H1 (cell line): ENCODE measurements around the gene PTPRD. TPM values are rescaled to one million over a fixed set of nuclear protein-coding genes. Genes with fewer than 3 reads are reported as not detected.

ENCODE experiments used
- CTCF ChIA-PET: fragments of 300-600 bp; sonication (Branson Sonifier 250); formaldehyde crosslinking; loops from one replicate; lab custom pipeline; 2021; ENCODE audit not compliant: partially characterized antibody; lab: Charles Lee
- POLR2A ChIA-PET: fragments of 300-600 bp; sonication (Branson Sonifier 250); formaldehyde crosslinking; loops from one replicate; lab custom pipeline; 2021; ENCODE audit warnings: inconsistent platforms; ENCODE audit not compliant: partially characterized antibody; lab: Charles Lee
- DNase-seq, 2 experiments: peaks; one replicate each; pipeline versions ENCODE4 v3.0.0 to v3.0.0-alpha.2; 2010 to 2022; ENCODE audit warnings: low spot score in 2 of 2, low read depth in 1 of 2, mixed read lengths in 1 of 2
- FAIRE-seq: peaks from 2 replicates; lab custom pipeline; 2011; peaks lifted over from hg19 to GRCh38; lab: Jason Lieb, UNC
- H2AFZ ChIP-seq: 2 replicates; pipeline ENCODE4 v1.8.1; 2012; ENCODE audit warnings: low read length, inconsistent platforms
- H2AK5ac ChIP-seq: 2 replicates; pipeline ENCODE4 v1.6.1; 2013; ENCODE audit warnings: low read depth, low read length
- H2BK120ac ChIP-seq: replicated peaks from 2 replicates; pipeline ENCODE3; 2013; ENCODE audit warnings: low read depth, low read length, inconsistent platforms
- H2BK12ac ChIP-seq: 2 replicates; pipeline ENCODE4 v1.6.1; 2013; ENCODE audit warnings: low read depth, low read length
- H2BK15ac ChIP-seq: 2 replicates; pipeline ENCODE4 v1.6.1; 2013; ENCODE audit warnings: low read length
- H2BK20ac ChIP-seq: 2 replicates; pipeline ENCODE4 v1.6.1; 2013; ENCODE audit warnings: low read length
- H2BK5ac ChIP-seq: 2 replicates; pipeline ENCODE4 v1.6.1; 2013; ENCODE audit warnings: low read depth, low read length
- H3K14ac ChIP-seq: 2 replicates; pipeline ENCODE4 v1.6.1; 2013; ENCODE audit warnings: inconsistent platforms; ENCODE audit not compliant: insufficient read length
- H3K18ac ChIP-seq: 2 replicates; pipeline ENCODE4 v1.6.1; 2013; ENCODE audit warnings: low read length; ENCODE audit errors: extremely low read depth
- H3K23ac ChIP-seq: 2 replicates; pipeline ENCODE4 v1.6.1; 2013; ENCODE audit warnings: inconsistent platforms; ENCODE audit not compliant: insufficient read length
- H3K23me2 ChIP-seq: 2 replicates; pipeline ENCODE4 v1.6.1; 2013; ENCODE audit warnings: low read depth, low read length
- H3K27ac ChIP-seq: 2 replicates; pipeline ENCODE4 v1.6.1; 2011; ENCODE audit warnings: low read depth, low read length, inconsistent platforms
- H3K27me3 ChIP-seq, 4 experiments: replicated peaks in 1 of 4; 1 replicate in 1 of 4; 2 replicates in 3 of 4; pipeline versions ENCODE4 v1.6.1 to v1.8.1; 2011 to 2013; ENCODE audit warnings: low read length in 3 of 4, mild to moderate bottlenecking in 3 of 4, inconsistent platforms in 2 of 4, mixed read lengths in 2 of 4, moderate library complexity in 1 of 4; ENCODE audit not compliant: control insufficient read depth in 3 of 4, insufficient read depth in 3 of 4; ENCODE audit errors: extremely low read depth in 1 of 4
- H3K36me3 ChIP-seq, 4 experiments: 2 replicates each; pipeline versions ENCODE4 v1.6.1 to v1.8.1; 2011 to 2013; ENCODE audit warnings: mild to moderate bottlenecking in 4 of 4, low read length in 3 of 4, moderate library complexity in 2 of 4, control low read depth in 1 of 4, inconsistent platforms in 1 of 4; ENCODE audit not compliant: insufficient read depth in 4 of 4, control insufficient read depth in 2 of 4
- H3K4ac ChIP-seq: replicated peaks from 2 replicates; pipeline ENCODE3; 2013; ENCODE audit warnings: low read length, low read depth, mixed read lengths, inconsistent platforms; ENCODE audit not compliant: insufficient read length
- H3K4me1 ChIP-seq, 4 experiments: replicated peaks in 1 of 4; 1 replicate in 1 of 4; 2 replicates in 3 of 4; pipeline versions ENCODE4 v1.6.1 to v1.8.1; 2011 to 2013; ENCODE audit warnings: low read length in 3 of 4, inconsistent platforms in 2 of 4, mixed read lengths in 1 of 4; ENCODE audit not compliant: insufficient read depth in 4 of 4, control insufficient read depth in 3 of 4
- H3K4me2 ChIP-seq, 2 experiments: 2 replicates each; pipeline versions ENCODE4 v1.6.1 to v1.8.1; 2011 to 2013; ENCODE audit warnings: low read depth in 2 of 2, low read length in 2 of 2, control low read depth in 1 of 2, inconsistent platforms in 1 of 2, mild to moderate bottlenecking in 1 of 2; ENCODE audit not compliant: insufficient read depth in 1 of 2
- H3K4me3 ChIP-seq, 4 experiments: fragments of 200-600, 300-600 bp in 1 of 4; sonication (generic), shearing (Covaris generic), sonication (Bioruptor Twin) in 1 of 4; 2 replicates each; pipeline versions ENCODE4 v1.5.1 to v1.8.1; 2011 to 2016; ENCODE audit warnings: low read length in 4 of 4, low read depth in 3 of 4, control low read depth in 2 of 4, inconsistent platforms in 2 of 4, mild to moderate bottlenecking in 2 of 4, mixed read lengths in 1 of 4, moderate library complexity in 1 of 4; ENCODE audit not compliant: insufficient read depth in 2 of 4; ENCODE audit errors: extremely low read depth in 1 of 4
- H3K56ac ChIP-seq: replicated peaks from 2 replicates; pipeline ENCODE3; 2013; ENCODE audit warnings: low read depth, mild to moderate bottlenecking, mixed read lengths, low read length, inconsistent platforms; ENCODE audit not compliant: insufficient read length
- H3K79me1 ChIP-seq: 2 replicates; pipeline ENCODE4 v1.6.1; 2013; ENCODE audit warnings: low read depth, low read length, control low read depth
- H3K79me2 ChIP-seq, 2 experiments: 2 replicates each; pipeline versions ENCODE4 v1.6.1 to v1.8.1; 2012 to 2013; ENCODE audit warnings: low read length in 2 of 2, mild to moderate bottlenecking in 2 of 2, inconsistent platforms in 1 of 2; ENCODE audit not compliant: insufficient read depth in 2 of 2, control insufficient read depth in 1 of 2
- H3K9ac ChIP-seq, 4 experiments: replicated peaks in 1 of 4; 1 replicate in 1 of 4; 2 replicates in 3 of 4; pipeline versions ENCODE4 v1.6.1 to v1.8.1; 2011 to 2013; ENCODE audit warnings: low read depth in 3 of 4, low read length in 3 of 4, control low read depth in 2 of 4, mild to moderate bottlenecking in 2 of 4, moderate library complexity in 2 of 4, inconsistent platforms in 1 of 4; ENCODE audit errors: extremely low read depth in 1 of 4
- H3K9me3 ChIP-seq, 2 experiments: 2 replicates each; pipeline versions ENCODE4 v1.6.1 to v1.8.1; 2012 to 2013; ENCODE audit warnings: mild to moderate bottlenecking in 2 of 2, moderate library complexity in 2 of 2, control low read depth in 1 of 2, inconsistent platforms in 1 of 2, low read depth in 1 of 2, low read length in 1 of 2, mixed read lengths in 1 of 2; ENCODE audit not compliant: insufficient read depth in 2 of 2
- H4K20me1 ChIP-seq, 2 experiments: replicated peaks in 1 of 2; 2 replicates each; pipeline versions ENCODE3 to v1.8.1; 2011 to 2013; ENCODE audit warnings: inconsistent platforms in 2 of 2, low read length in 2 of 2, mild to moderate bottlenecking in 1 of 2; ENCODE audit not compliant: insufficient read depth in 2 of 2, control insufficient read depth in 1 of 2
- H4K5ac ChIP-seq: 2 replicates; pipeline ENCODE4 v1.6.1; 2013; ENCODE audit warnings: low read length, low read depth, mixed read lengths, inconsistent platforms; ENCODE audit not compliant: insufficient read length
- H4K8ac ChIP-seq: 2 replicates; pipeline ENCODE4 v1.8.0; 2013; ENCODE audit warnings: mild to moderate bottlenecking, moderate library complexity, low read length, inconsistent platforms; ENCODE audit not compliant: insufficient read depth; ENCODE audit errors: extremely low read depth
- H4K91ac ChIP-seq: replicated peaks from 2 replicates; pipeline ENCODE3; 2013; ENCODE audit warnings: low read length, mixed read lengths, inconsistent platforms; ENCODE audit not compliant: insufficient read length
- JUND ChIP-seq: IDR thresholded peaks from 2 replicates; pipeline ENCODE4 v1.6.1; 2011; ENCODE audit warnings: mild to moderate bottlenecking, improper control_type of control experiment, low read length
- RBBP5 ChIP-seq: IDR thresholded peaks from 2 replicates; pipeline ENCODE4 v1.7.1; 2012; ENCODE audit warnings: low read depth, mild to moderate bottlenecking, inconsistent platforms, low read length, moderate library complexity, borderline replicate concordance
- RXRA ChIP-seq: IDR thresholded peaks from 2 replicates; pipeline ENCODE4 v1.6.1; 2011; ENCODE audit warnings: low read depth, mild to moderate bottlenecking, low read length, moderate library complexity; ENCODE audit not compliant: insufficient read depth
- WGBS, 2 experiments: shearing (Covaris generic) in 1 of 2; methylation state at CpG; one replicate each; pipeline versions ENCODE4 v1.1.6 to v1.1.7; 2013 to 2015; ENCODE audit warnings: low lambda C conversion rate in 2 of 2, mixed read lengths in 2 of 2, inconsistent platforms in 1 of 2, low coverage in 1 of 2, missing lambda C conversion rate in 1 of 2; ENCODE audit not compliant: insufficient replicate concordance in 2 of 2, insufficient coverage in 1 of 2, insufficient read length in 1 of 2; ENCODE audit errors: extremely low coverage in 1 of 2, missing lambda C conversion rate in 1 of 2; 5-methylcytosine and 5-hydroxymethylcytosine counted together
- polyA plus RNA-seq, 7 experiments: library from polyadenylated mRNA; depleted of rRNA in 3 of 7; stranded (reverse) in 5 of 7; unstranded in 2 of 7; fragments of >200 nt in 5 of 7; fragments of 200-250 nt in 2 of 7; gene quantifications; 1 replicate in 5 of 7; 2 replicates in 1 of 7; 4 replicates in 1 of 7; pipeline versions ENCODE4 v1.2.1 to v1.2.3, GENCODE V29; 2011 to 2013; ENCODE audit warnings: missing spikeins in 2 of 7, mixed read lengths in 2 of 7
- total RNA-seq: library from RNA; stranded (reverse); fragmentation: NEBNext Ultra II Directional; extraction: Animal tissue kit (Norgen Biotek cat#: 25700); gene quantifications from 2 replicates; pipeline ENCODE4 v1.2.1, GENCODE V29; 2021

PTPRD gene
- total and polyA plus RNA-seq, 2 of the 8 experiments (the other 6 are each of a cell fraction or from before 2014, with no cell fraction given), result 17.2 to 77.0 TPM

DNA sequence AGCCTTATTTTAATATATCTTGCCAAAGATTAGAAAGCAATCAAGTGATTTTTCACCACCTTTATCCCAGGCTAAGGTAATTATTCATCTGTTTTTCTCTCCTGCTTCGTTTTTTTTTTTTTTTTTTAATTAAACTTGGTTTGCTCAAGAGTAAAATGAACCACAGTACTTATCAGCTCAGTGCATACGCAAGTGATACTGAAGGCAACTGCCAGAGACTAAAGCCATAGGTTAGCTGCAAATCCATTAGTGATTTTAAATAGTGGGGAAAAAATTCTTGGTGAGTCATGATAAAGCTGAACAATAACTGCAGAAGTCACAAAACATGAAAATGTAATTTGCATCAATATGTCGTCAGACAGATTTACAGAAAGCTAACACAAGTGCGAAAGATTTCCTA lies 829.1 kb downstream of the PTPRD start:
- no peak overlapping the region for H2BK5ac ChIP-seq
- no peaks in the 10 kb centered on the region for H3K36me3 ChIP-seq
- POLR2A ChIA-PET, result no interaction called here
- H3K4me2 ChIP-seq, result no peak overlapping the region
- H3K14ac ChIP-seq, result no peak overlapping the region
- FAIRE-seq, result no peak
- no peak overlapping the region for H3K56ac ChIP-seq
- DNase-seq, result no peak
- no peak overlapping the region for H3K23ac ChIP-seq
- H3K18ac ChIP-seq, result no peak overlapping the region
- no peak overlapping the region for H2AFZ ChIP-seq
- no peaks in the 10 kb centered on the region for H3K27me3 ChIP-seq
- WGBS, 2 experiments, result 88% methylated on average over 4 of the region's 4 CpGs; no CpG with 5 or more reads in 1 of the 2 experiments
- no peak overlapping the region for H2AK5ac ChIP-seq
- H3K4me1 ChIP-seq, result no peaks in the 10 kb centered on the region
- no peaks in the 10 kb centered on the region for H3K79me2 ChIP-seq
- no peak overlapping the region for H3K9ac ChIP-seq
- H4K20me1 ChIP-seq, result no peaks in the 10 kb centered on the region
- H3K27ac ChIP-seq, result no peak overlapping the region
- no peak overlapping the region for H3K4ac ChIP-seq
- H3K79me1 ChIP-seq, result no peaks in the 10 kb centered on the region
- H3K23me2 ChIP-seq, result no peaks in the 10 kb centered on the region
- no peak overlapping the region for H3K4me3 ChIP-seq
- no peak overlapping the region for H4K91ac ChIP-seq
- no peak overlapping the region for H2BK120ac ChIP-seq
- no peaks in the 10 kb centered on the region for H3K9me3 ChIP-seq
- no peak overlapping the region for H2BK20ac ChIP-seq
- H4K5ac ChIP-seq, result no peak overlapping the region
- no peak overlapping the region for H2BK15ac ChIP-seq
- H4K8ac ChIP-seq, result no peak overlapping the region
- CTCF ChIA-PET, result interaction anchor here (0.6 to 1.4 kb wide), 9 partner anchors 9 to 1264 kb away, joined by 3 to 4 read pairs (median 3); no protein-coding TSS in a partner anchor
- no peak overlapping the region for H2BK12ac ChIP-seq
- TF ChIP-seq JUND, result no peak
- no peak for TF ChIP-seq RXRA
- TF ChIP-seq RBBP5, result no peak
